Right cardiac atrium (tissue), 5 donors: Measurements from ENCODE around the gene HOXC11. TPM values are rescaled to one million over a fixed set of nuclear protein-coding genes. Genes with fewer than 3 reads are reported as not detected.
A peak's percentile ranks its signal among the peaks of the same experiment; 100 is the strongest.

Experiments
- ATAC-seq, 2 donors: fragments of 200-7000 bp; cut with Tn5 transposase; one replicate each; pipeline versions ENCODE4 v1.8.0 to v1.9.1; 2020; ENCODE audit warnings: moderate library complexity in 2 of 2, mild to moderate bottlenecking in 1 of 2
- DNase-seq, 3 donors: peaks; one replicate each; pipeline ENCODE4 v3.0.0-alpha.2; 2020
- H3K27ac ChIP-seq: one replicate; pipeline ENCODE4 v1.5.1; 2013; ENCODE audit warnings: mild to moderate bottlenecking, low read length, control low read depth, moderate library complexity
- H3K27me3 ChIP-seq: one replicate; pipeline ENCODE4 v1.6.1; 2013; ENCODE audit not compliant: control insufficient read depth, insufficient read depth
- H3K4me1 ChIP-seq: one replicate; pipeline ENCODE4 v1.6.1; 2013; ENCODE audit warnings: low read length; ENCODE audit not compliant: control insufficient read depth, insufficient read depth
- H3K4me3 ChIP-seq: one replicate; pipeline ENCODE4 v1.5.1; 2013; ENCODE audit warnings: low read length, control low read depth
- H3K9me3 ChIP-seq: one replicate; pipeline ENCODE4 v1.6.1; 2013; ENCODE audit warnings: low read length; ENCODE audit not compliant: control insufficient read depth
- WGBS: extraction: QIAGEN DNeasy Blood & Tissue Kit; methylation state at CpG from one replicate; pipeline ENCODE4 v1.1.7; 2013; 5-methylcytosine and 5-hydroxymethylcytosine counted together
- intact Hi-C, 4 donors: fragments of 100-400 bp; cut with DNase I; formaldehyde crosslinking; loops; one replicate each; pipeline versions ENCODE4 v1.11.0 to v1.14.0; 2022 to 2023
- polyA plus RNA-seq: library from polyadenylated mRNA; stranded (reverse); fragments of 200-250 nt; gene quantifications from one replicate; pipeline ENCODE4 v1.2.3, GENCODE V29; 2013
- total RNA-seq, 4 donors: library from RNA; stranded (reverse); fragmentation: NEBNext Ultra II Directional; extraction: Animal tissue kit (Norgen Biotek cat#: 25700); gene quantifications; one replicate each; pipeline ENCODE4 v1.2.1, GENCODE V29; 2021
- donor health status: healthy with polysubstance abuse.
- donor health status: DM: no; HTN: yes; CAD: no.
- donor health status: DM: no; HTN: no; CAD: no.
- donor health status: DM: no; HTN: yes; CAD: no; lungs with severe emphysema.
- donor health status: DM: yes; HTN: yes; CAD: no.

HOXC11 gene
- total and polyA plus RNA-seq, 5 donors = not detected

- no peak for ATAC-seq
- Histone ChIP-seq H3K4me3 (no peak overlapping the region), H3K4me1 (no peaks in the 10 kb centered on the region), H3K27ac (no peak overlapping the region), H3K27me3 (no peaks in the 10 kb centered on the region), H3K9me3 (no peaks in the 10 kb centered on the region)
- WGBS = 55% methylated on average over 3 of the region's 3 CpGs
- intact Hi-C loops = no loop called here
- no peak for DNase-seq
Observed at GRCh38 chr12:53971129-53971528, 1.8 kb upstream of the HOXC11 start.

GRCh38 chr12:53971686-53972085, 1.2 kb upstream of the HOXC11 start:
- H3K4me1 ChIP-seq = no peaks in the 10 kb centered on the region
- H3K27ac ChIP-seq = no peak overlapping the region
- DNase-seq = no peak
- no peaks in the 10 kb centered on the region for H3K9me3 ChIP-seq
- H3K27me3 ChIP-seq = no peaks in the 10 kb centered on the region
- WGBS = 23% methylated on average over 2 of the region's 2 CpGs
- intact Hi-C loops = no loop called here
- no peak for ATAC-seq
- H3K4me3 ChIP-seq = no peak overlapping the region

DNA sequence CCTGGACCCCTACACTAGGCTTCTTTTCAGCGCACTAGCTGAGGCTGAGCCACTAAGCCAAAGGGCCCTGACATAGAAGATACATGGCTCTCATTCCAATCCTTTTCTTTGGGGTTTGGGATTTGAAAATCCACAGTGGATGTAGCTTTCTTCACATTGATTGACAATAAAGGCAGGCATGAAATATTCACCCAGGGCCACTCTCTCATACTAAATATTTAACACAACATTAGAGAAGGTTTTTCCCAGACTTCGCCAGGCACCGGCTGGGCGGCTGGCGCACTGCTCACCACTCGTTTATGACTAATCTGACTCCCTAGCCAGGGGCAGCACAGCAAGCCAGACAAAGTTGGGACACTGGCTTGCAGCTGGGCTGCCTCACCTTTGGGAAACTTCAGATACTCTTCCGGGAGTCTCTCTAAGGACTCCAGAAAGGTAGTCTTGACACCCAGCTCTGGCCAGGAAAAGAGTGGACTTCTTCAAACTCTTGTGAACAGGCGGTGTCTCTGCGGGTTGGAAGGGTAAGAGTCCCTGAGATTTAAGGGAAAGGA, 699 bp upstream of the HOXC11 start:
- no peak for ATAC-seq
- intact Hi-C loops = no loop called here
- Histone ChIP-seq H3K27me3 (no peaks in the 10 kb centered on the region), H3K4me3 (no peak overlapping the region), H3K27ac (no peak overlapping the region), H3K4me1 (no peaks in the 10 kb centered on the region), H3K9me3 (no peaks in the 10 kb centered on the region)
- 21% methylated on average over 9 of the region's 9 CpGs for WGBS
- no peak for DNase-seq

DNA sequence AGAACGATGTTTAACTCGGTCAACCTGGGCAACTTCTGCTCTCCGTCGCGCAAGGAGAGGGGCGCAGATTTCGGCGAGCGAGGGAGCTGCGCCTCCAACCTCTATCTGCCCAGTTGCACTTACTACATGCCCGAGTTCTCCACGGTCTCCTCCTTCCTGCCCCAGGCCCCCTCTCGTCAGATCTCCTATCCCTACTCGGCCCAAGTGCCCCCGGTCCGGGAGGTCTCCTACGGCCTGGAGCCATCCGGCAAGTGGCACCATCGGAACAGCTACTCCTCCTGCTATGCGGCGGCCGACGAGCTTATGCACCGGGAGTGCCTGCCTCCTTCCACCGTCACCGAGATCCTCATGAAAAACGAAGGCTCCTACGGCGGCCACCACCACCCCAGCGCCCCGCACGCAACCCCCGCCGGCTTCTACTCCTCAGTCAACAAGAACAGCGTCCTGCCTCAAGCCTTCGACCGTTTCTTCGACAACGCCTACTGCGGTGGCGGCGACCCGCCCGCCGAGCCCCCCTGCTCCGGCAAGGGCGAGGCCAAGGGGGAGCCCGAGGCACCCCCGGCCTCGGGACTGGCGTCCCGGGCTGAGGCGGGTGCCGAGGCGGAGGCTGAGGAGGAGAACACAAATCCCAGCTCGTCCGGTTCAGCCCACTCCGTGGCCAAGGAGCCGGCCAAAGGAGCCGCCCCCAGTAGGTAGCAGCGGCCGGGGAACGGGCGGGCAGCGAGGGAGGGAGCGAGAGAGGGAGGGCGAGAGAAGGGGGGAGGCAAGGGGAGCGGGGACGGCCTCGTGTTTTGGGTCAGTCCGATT, 513 bp downstream of the HOXC11 start:
- H3K4me3 ChIP-seq = peak overlapping the region; percentile 31
- H3K9me3 ChIP-seq = no peaks in the 10 kb centered on the region
- no peaks in the 10 kb centered on the region for H3K4me1 ChIP-seq
- ATAC-seq = peak in 1 of 2 donors; percentile 34
- no peaks in the 10 kb centered on the region for H3K27me3 ChIP-seq
- WGBS = 3% methylated on average over 71 of the region's 71 CpGs
- peak in 1 of 3 donors; percentile 54 for DNase-seq
- intact Hi-C loops = no loop called here
- no peak overlapping the region for H3K27ac ChIP-seq

DNA sequence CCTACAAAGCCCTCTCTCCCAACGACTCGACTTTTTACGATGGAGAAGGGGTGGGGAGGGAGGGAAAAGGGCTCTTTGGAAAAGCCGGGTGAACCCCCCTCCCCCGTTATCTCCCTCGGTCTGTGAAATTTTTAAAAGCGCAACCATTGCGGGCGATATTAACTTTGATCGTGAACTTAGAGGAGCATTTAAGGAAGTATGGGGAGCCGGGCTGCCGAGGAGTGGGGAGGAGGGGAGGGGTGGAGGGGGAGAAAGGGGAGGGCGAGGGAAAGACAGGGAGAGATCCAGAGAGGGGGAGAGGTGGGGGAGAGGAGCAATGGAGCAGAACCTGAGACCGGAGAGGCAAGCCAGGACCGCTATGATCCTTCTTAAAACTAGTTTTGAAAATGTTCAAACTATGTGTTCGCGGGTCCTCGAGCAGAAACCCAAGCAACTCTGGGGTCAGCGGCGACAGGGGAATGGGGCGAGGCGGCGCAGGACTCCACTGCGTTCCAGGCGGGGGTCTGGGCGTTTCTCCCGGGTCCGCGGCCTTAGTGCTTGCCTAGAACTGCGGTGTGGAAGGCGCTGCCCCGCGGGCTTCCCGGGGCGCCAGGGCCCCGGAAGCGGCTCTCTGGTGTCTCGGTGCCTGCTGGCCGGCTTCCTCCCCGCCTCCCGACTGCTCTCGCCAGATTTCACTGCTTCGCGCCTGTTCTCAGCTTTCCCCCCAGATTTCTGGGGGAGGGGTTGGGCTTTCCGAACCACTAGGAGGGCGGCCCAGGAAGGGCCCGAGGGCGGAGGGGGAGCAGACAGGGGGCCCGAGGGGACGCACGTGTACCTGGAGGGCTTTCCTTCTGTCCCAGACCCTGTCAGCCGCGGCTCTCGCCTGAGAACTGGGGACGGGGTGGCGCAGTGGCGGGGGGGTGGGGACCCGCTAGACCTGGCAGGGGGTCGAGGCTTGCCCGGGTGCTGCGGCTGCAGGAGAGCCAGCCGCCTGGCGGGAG, 1.4 kb downstream of the HOXC11 start, which contains the start of gene HOTAIR:
HOTAIR (minus strand) TSS at position 871 of the 980 bp plus-strand sequence.
- ATAC-seq (no peak), DNase-seq (peak in 1 of 3 donors; percentile 68)
- Histone ChIP-seq H3K4me1 (no peaks in the 10 kb centered on the region), H3K27ac (no peak within 1 kb of the TSS), H3K4me3 (peak within 1 kb of the TSS; percentile 31), H3K9me3 (no peaks in the 10 kb centered on the region), H3K27me3 (no peaks in the 10 kb centered on the region)
- intact Hi-C loops = no loop called here
- 3% methylated on average over 63 of the region's 63 CpGs for WGBS

DNA sequence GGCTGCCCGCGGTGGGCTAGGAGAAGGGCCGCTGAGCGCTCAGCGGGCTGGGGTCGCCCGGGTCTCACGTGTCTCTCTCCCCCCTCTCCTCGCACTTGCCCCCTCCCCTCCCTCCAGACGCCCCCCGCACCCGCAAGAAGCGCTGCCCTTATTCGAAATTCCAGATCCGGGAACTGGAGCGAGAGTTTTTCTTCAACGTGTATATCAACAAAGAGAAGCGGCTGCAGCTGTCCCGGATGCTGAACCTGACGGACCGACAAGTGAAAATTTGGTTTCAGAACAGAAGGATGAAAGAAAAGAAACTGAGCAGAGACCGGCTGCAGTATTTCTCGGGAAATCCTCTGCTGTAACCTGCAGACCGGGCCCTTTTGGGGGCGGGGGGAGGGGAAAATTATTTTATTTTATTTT, 2.1 kb downstream of the HOXC11 start:
- ATAC-seq = no peak

GRCh38 chr12:53975479-53976152, 2.7 kb downstream of the HOXC11 start:
- no peak for ATAC-seq
- Histone ChIP-seq H3K27me3 (no peaks in the 10 kb centered on the region), H3K4me1 (no peaks in the 10 kb centered on the region), H3K4me3 (peak overlapping the region; percentile 1), H3K27ac (no peak overlapping the region), H3K9me3 (no peaks in the 10 kb centered on the region)
- DNase-seq = peak in 1 of 3 donors; percentile 29
- WGBS = 9% methylated on average over 31 of the region's 31 CpGs
- intact Hi-C loops = no loop called here

More for the DNA sequence above, 2.1 kb downstream of the HOXC11 start:
- no peaks in the 10 kb centered on the region for H3K9me3 ChIP-seq
- intact Hi-C loops = no loop called here
- H3K27ac ChIP-seq = no peak overlapping the region
- no peaks in the 10 kb centered on the region for H3K27me3 ChIP-seq
- 2% methylated on average over 25 of the region's 25 CpGs for WGBS
- H3K4me3 ChIP-seq = peak overlapping the region; percentile 1
- no peak for DNase-seq
- no peaks in the 10 kb centered on the region for H3K4me1 ChIP-seq

GRCh38 chr12:53976172-53976822, 3.4 kb downstream of the HOXC11 start:
- H3K4me3 ChIP-seq = no peak overlapping the region
- H3K27ac ChIP-seq = no peak overlapping the region
- DNase-seq (peak in 1 of 3 donors; percentile 23), ATAC-seq (no peak)
- intact Hi-C loops = no loop called here
- H3K27me3 ChIP-seq = no peaks in the 10 kb centered on the region
- WGBS = 16% methylated on average over 21 of the region's 21 CpGs
- H3K9me3 ChIP-seq = no peaks in the 10 kb centered on the region
- H3K4me1 ChIP-seq = no peaks in the 10 kb centered on the region

DNA sequence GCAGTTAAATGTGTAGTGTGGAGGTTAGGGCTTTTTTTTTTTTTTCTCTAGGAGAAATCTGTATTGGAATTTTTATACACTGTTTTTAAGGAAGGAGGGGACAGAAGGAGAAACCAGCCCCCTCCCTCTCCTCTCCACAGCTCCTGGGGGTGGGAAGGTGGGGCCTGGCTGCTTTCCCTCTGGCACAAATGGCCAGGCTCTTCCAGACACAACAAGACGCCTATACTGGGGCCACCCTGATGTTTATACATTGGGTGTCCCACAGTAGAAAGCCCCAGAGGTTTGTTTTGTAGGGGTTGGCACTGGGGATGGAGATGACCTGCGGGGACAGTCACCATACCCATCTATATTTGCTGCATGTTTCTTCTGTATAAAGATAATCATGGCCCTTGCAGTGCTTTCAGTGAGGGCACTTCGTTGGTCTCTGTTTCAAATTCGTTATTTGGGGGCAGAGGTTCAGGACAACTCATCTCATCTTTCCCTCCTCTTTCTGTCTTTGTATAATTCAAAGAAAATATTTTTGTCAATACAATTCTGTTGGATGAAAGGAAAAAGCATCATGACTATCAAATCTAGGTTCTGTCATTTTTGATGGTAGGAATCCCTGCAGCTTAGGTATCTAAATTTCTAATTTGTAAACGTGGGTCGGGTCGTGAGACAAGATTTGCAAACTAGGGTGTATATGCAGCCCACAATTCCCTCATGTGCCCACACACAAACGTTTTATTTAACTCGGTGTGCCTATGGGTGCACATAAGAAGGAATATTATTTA, 4.1 kb downstream of the HOXC11 start:
- H3K27ac ChIP-seq = no peak overlapping the region
- 8% methylated on average over 9 of the region's 9 CpGs for WGBS
- H3K4me1 ChIP-seq = no peaks in the 10 kb centered on the region
- intact Hi-C loops = no loop called here
- peak in 1 of 3 donors; percentile 18 for DNase-seq
- no peak for ATAC-seq
- no peak overlapping the region for H3K4me3 ChIP-seq
- no peaks in the 10 kb centered on the region for H3K27me3 ChIP-seq
- no peaks in the 10 kb centered on the region for H3K9me3 ChIP-seq
